ENCODE data around the gene PDZRN4. TPM values are rescaled to one million over a fixed set of nuclear protein-coding genes. Genes with fewer than 3 reads are reported as not detected.
"Not testable (repeated sequence)": the region's sequence is repeated elsewhere in the genome, so short reads cannot be mapped to it uniquely, and the experiment has no call there.

The PDZRN4 gene
- polyA plus RNA-seq, 2 of the 4 experiments (the other 2 are of a cell fraction) = 0.03 TPM

DNA sequence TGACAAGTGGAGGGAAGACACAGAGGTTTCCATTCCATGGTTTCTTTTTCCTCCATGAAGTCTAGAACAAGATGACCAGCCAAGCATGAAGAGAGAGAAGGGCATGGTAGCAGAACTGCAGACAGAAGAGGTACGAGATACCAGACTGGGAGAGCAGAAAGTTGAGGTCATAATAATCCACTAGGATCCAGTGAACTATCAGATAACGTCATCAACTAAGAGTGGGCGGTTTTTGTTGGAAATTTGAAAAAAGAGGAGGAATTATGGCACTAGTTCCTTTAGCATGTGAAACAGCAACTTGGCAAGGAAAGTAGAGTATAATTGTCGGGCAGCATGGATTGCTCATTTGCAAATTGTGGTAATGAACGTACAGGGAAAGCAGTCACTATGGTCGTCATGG, 357.6 kb downstream of the PDZRN4 start (continued):
- TF ChIP-seq JUN (IDR thresholded peaks at IDR 0.05) (no peak), MAFK (IDR thresholded peaks at IDR 0.05; ENCODE audit: partially characterized antibody) (no peak), ZSCAN20 (CRISPR knock-in tag; IDR thresholded peaks at IDR 0.05) (no peak), JUNB (IDR thresholded peaks at IDR 0.05) (no peak), ZNF302 (CRISPR knock-in tag; IDR thresholded peaks at IDR 0.05) (no peak)
- TF ChIP-seq, protein P1, sequence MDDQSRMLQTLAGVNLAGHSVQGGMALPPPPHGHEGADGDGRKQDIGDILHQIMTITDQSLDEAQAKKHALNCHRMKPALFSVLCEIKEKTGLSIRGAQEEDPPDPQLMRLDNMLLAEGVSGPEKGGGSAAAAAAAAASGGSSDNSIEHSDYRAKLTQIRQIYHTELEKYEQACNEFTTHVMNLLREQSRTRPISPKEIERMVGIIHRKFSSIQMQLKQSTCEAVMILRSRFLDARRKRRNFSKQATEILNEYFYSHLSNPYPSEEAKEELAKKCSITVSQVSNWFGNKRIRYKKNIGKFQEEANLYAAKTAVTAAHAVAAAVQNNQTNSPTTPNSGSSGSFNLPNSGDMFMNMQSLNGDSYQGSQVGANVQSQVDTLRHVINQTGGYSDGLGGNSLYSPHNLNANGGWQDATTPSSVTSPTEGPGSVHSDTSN (IDR thresholded peaks at IDR 0.05) = no peak

DNA sequence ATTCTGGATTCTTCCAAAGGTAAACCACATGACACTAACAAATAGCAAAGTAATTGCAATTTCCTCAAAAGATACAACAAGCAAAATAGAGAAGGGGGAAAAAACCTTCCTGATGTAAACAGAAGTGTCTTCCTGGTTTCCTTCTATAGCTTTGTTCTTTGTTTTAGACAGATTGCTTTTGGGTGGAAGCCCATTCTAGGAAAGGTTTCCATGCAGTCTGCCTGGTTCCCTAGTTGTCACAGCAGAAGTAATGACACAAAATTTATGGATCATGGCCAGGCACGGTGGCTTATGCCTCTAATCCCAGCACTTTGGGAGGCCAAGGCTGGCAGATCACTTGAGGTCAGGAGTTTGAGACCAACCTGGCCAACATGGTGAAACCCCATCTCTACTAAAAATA, 359.0 kb downstream of the PDZRN4 start:
- H3K27ac ChIP-seq; CTCF ChIA-PET; POLR2A ChIA-PET; ATAC-seq; H3K4me3 ChIP-seq; FAIRE-seq; DNase-seq (ENCODE audit: low read depth in 1 of 2, low spot score in 1 of 2); H3K4me1 ChIP-seq; H3K9me3 ChIP-seq; H3K4me2 ChIP-seq: not testable (repeated sequence)
- WGBS (ENCODE audit: missing lambda C conversion rate) = 41% methylated on average over 1 of the region's 1 CpG

DNA sequence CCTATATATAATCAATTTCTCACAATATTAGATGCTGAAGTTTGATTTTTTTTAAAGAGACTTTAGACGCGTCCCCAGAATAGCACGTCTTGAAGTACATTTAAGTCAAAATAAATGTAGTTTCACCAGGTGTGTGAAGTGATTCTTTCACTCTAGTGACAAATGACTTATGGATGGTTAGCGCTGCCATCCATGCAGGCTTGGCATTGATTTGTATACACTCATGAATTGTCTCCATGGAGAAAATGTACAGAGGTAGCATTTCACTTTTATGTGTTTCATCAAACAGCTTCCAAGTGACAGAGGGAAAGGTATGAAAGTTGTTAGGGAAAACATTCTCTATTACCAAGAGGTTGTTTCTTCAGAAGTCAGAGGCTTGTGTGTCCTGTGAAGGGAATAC, 360.8 kb downstream of the PDZRN4 start:
- Histone ChIP-seq H3K4me1 (no peaks in the 10 kb centered on the region), H3K9me3 (no peaks in the 10 kb centered on the region), H3K27ac (no peak overlapping the region), H3K4me3 (no peak overlapping the region), H3K4me2 (no peak overlapping the region)
- WGBS (ENCODE audit: missing lambda C conversion rate) = 82% methylated on average over 4 of the region's 4 CpGs
- ATAC-seq = no peak
- POLR2A ChIA-PET = no interaction called here
- DNase-seq (ENCODE audit: low read depth in 1 of 2, low spot score in 1 of 2) = no peak
- CTCF ChIA-PET = interaction anchor here (0.7 kb wide), 1 partner anchor 22 kb away, joined by 3 read pairs; no protein-coding TSS in a partner anchor
- no peak for FAIRE-seq
- TF ChIP-seq FOSL2 (IDR thresholded peaks at IDR 0.05) (no peak), FOSL2 (CRISPR knock-in tag; IDR thresholded peaks at IDR 0.05) (no peak), HOXB13 (CRISPR knock-in tag; IDR thresholded peaks at IDR 0.05; ENCODE audit: low read depth) (no peak), ZFP36 (IDR thresholded peaks at IDR 0.05; ENCODE audit: borderline replicate concordance, partially characterized antibody) (no peak), JUN (IDR thresholded peaks at IDR 0.05) (no peak), SMC3 (IDR thresholded peaks at IDR 0.05) (no peak), RAD21 (conservative IDR thresholded peaks at IDR 0.05 in 1 of 2, IDR thresholded peaks at IDR 0.05 in 1 of 2) (no peak), NFE2L2 (conservative IDR thresholded peaks at IDR 0.05; ENCODE audit: low read length) (no peak), EHF (CRISPR knock-in tag; IDR thresholded peaks at IDR 0.05) (no peak)

DNA sequence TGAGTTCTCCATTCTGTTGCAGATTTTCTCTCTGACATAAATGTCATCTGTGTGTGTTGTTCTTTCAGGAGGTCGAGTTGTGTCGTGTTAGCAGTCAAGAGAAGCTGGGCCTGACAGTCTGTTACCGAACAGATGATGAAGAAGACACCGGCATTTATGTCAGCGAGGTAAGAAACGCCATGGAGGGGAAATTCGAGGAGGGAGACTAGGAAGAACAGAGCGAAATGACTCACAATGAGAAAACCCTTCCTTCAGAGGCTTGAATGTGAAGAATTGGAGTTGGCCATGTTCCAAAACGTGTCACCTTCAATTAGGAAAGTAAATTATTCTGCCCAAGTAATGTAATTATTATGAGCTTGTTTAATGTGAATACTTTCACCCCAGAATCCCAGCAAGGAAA, 364.5 kb downstream of the PDZRN4 start:
- Histone ChIP-seq H3K4me2 (no peak overlapping the region), H3K27ac (no peak overlapping the region), H3K4me1 (no peaks in the 10 kb centered on the region), H3K4me3 (no peak overlapping the region), H3K9me3 (no peaks in the 10 kb centered on the region)
- no peak for TF ChIP-seq HOXA7 (CRISPR knock-in tag; IDR thresholded peaks at IDR 0.05)
- TF ChIP-seq, protein P2, sequence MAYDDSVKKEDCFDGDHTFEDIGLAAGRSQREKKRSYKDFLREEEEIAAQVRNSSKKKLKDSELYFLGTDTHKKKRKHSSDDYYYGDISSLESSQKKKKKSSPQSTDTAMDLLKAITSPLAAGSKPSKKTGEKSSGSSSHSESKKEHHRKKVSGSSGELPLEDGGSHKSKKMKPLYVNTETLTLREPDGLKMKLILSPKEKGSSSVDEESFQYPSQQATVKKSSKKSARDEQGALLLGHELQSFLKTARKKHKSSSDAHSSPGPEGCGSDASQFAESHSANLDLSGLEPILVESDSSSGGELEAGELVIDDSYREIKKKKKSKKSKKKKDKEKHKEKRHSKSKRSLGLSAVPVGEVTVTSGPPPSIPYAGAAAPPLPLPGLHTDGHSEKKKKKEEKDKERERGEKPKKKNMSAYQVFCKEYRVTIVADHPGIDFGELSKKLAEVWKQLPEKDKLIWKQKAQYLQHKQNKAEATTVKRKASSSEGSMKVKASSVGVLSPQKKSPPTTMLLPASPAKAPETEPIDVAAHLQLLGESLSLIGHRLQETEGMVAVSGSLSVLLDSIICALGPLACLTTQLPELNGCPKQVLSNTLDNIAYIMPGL (CRISPR knock-in tag; IDR thresholded peaks at IDR 0.05; ENCODE audit: borderline replicate concordance) = no peak
- no peak for TF ChIP-seq ZNF302 (CRISPR knock-in tag; IDR thresholded peaks at IDR 0.05)
- no peak for TF ChIP-seq CEBPB (IDR thresholded peaks at IDR 0.05)
- TF ChIP-seq JUNB (IDR thresholded peaks at IDR 0.05) = no peak
- TF ChIP-seq, protein P3, sequence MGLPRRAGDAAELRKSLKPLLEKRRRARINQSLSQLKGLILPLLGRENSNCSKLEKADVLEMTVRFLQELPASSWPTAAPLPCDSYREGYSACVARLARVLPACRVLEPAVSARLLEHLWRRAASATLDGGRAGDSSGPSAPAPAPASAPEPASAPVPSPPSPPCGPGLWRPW (IDR thresholded peaks at IDR 0.05) = no peak
- ATAC-seq = no peak
- 24% methylated on average over 9 of the region's 9 CpGs for WGBS (ENCODE audit: missing lambda C conversion rate)
- POLR2A ChIA-PET = no interaction called here
- no peak for DNase-seq (ENCODE audit: low read depth in 1 of 2, low spot score in 1 of 2)
- CTCF ChIA-PET = interaction anchor here (0.6 to 0.7 kb wide), 2 partner anchors 184 to 1425 kb away, joined by 3 read pairs; no protein-coding TSS in a partner anchor
- no peak for FAIRE-seq
